HG02571 (cell line): ENCODE results near the gene MED27.
"Not testable (repeated sequence)": the region's sequence is repeated elsewhere in the genome, so short reads cannot be mapped to it uniquely, and the experiment has no call there.

ENCODE experiments used
- ATAC-seq: cut with Tn5 transposase; IDR thresholded peaks from one replicate; pipeline ENCODE4 v1.9.1; 2021; ENCODE audit warnings: mild to moderate bottlenecking, moderate library complexity; ENCODE audit not compliant: unreplicated experiment

The MED27 gene

GRCh38 chr9:131937451-131937850, 142.2 kb downstream of the MED27 start:
- ATAC-seq, result no peak

- no peak for ATAC-seq
These were observed 142.7 kb downstream of the MED27 start for GRCh38 chr9:131936929-131937328.

- no peak for ATAC-seq
These were observed 145.0 kb downstream of the MED27 start for GRCh38 chr9:131934673-131935072.

GRCh38 chr9:131927091-131927490, 152.6 kb downstream of the MED27 start:
- ATAC-seq, result no peak

- no peak for ATAC-seq
These were observed 153.2 kb downstream of the MED27 start for GRCh38 chr9:131926360-131926922.

- no peak for ATAC-seq
These were observed 153.9 kb downstream of the MED27 start for GRCh38 chr9:131925677-131926177.

GRCh38 chr9:131923766-131924165, 155.9 kb downstream of the MED27 start:
- no peak for ATAC-seq

- no peak for ATAC-seq
These were observed 156.5 kb downstream of the MED27 start for GRCh38 chr9:131923132-131923671.

GRCh38 chr9:131921635-131922034, 158.0 kb downstream of the MED27 start:
- ATAC-seq, result not testable (repeated sequence)

- ATAC-seq, result no peak
These were observed 160.5 kb downstream of the MED27 start for GRCh38 chr9:131919216-131919615.

- ATAC-seq, result no peak
These were observed 161.2 kb downstream of the MED27 start for GRCh38 chr9:131918481-131918880.

- ATAC-seq, result no peak
These were observed 162.7 kb downstream of the MED27 start for GRCh38 chr9:131917009-131917408.

GRCh38 chr9:131915181-131915580, 164.5 kb downstream of the MED27 start:
- ATAC-seq, result no peak

- ATAC-seq, result no peak
These were observed 167.0 kb downstream of the MED27 start for GRCh38 chr9:131912671-131913070.

- ATAC-seq, result no peak
These were observed 167.6 kb downstream of the MED27 start for GRCh38 chr9:131912069-131912468.

- no peak for ATAC-seq
These were observed 169.1 kb downstream of the MED27 start for GRCh38 chr9:131910572-131910971.

GRCh38 chr9:131905144-131905543, 174.5 kb downstream of the MED27 start:
- no peak for ATAC-seq

GRCh38 chr9:131899296-131900228, 180.1 kb downstream of the MED27 start:
- ATAC-seq, result no peak

- no peak for ATAC-seq
These were observed 186.7 kb downstream of the MED27 start for GRCh38 chr9:131892902-131893500.

- no peak for ATAC-seq
These were observed 187.4 kb downstream of the MED27 start for GRCh38 chr9:131892162-131892707.

GRCh38 chr9:131891598-131891997, 188.1 kb downstream of the MED27 start:
- ATAC-seq, result no peak
